Liver (tissue), 9 donors: ENCODE data around the gene ZNF827. TPM values are rescaled to one million over a fixed set of nuclear protein-coding genes. Genes with fewer than 3 reads are reported as not detected.

Source experiments
- DNase-seq: peaks from one replicate; pipeline ENCODE4 v3.0.0-alpha.2; 2017; ENCODE audit warnings: low spot score
- H3K27ac ChIP-seq, 2 donors: one replicate each; pipeline ENCODE4 v1.7.0; 2013; ENCODE audit warnings: inconsistent platforms in 2 of 2, low read length in 2 of 2, control low read depth in 1 of 2, low read depth in 1 of 2, mild to moderate bottlenecking in 1 of 2
- H3K27me3 ChIP-seq, 4 donors: one replicate each; pipeline versions ENCODE4 v1.6.1 to v1.7.0; 2013; ENCODE audit warnings: low read length in 3 of 4, inconsistent platforms in 1 of 4, mild to moderate bottlenecking in 1 of 4, moderate library complexity in 1 of 4; ENCODE audit not compliant: control insufficient read depth in 4 of 4, insufficient read depth in 4 of 4
- H3K36me3 ChIP-seq, 4 donors: one replicate each; pipeline versions ENCODE4 v1.6.1 to v1.7.0; 2013; ENCODE audit warnings: low read length in 3 of 4, mild to moderate bottlenecking in 3 of 4, low read depth in 1 of 4, moderate library complexity in 1 of 4; ENCODE audit not compliant: control insufficient read depth in 4 of 4, insufficient read depth in 3 of 4
- H3K4me1 ChIP-seq, 4 donors: one replicate each; pipeline versions ENCODE4 v1.6.1 to v1.7.0; 2013; ENCODE audit warnings: low read length in 3 of 4, mild to moderate bottlenecking in 3 of 4, moderate library complexity in 1 of 4; ENCODE audit not compliant: control insufficient read depth in 4 of 4, insufficient read depth in 4 of 4
- H3K4me3 ChIP-seq, 3 donors: one replicate each; pipeline versions ENCODE4 v1.6.1 to v1.7.0; 2013; ENCODE audit warnings: low read length in 3 of 3, control low read depth in 1 of 3, low read depth in 1 of 3, mild to moderate bottlenecking in 1 of 3
- H3K9ac ChIP-seq, 2 donors: one replicate each; pipeline ENCODE4 v1.7.0; 2013; ENCODE audit warnings: low read length in 2 of 2, mild to moderate bottlenecking in 2 of 2, moderate library complexity in 2 of 2, control low read depth in 1 of 2, low read depth in 1 of 2
- H3K9me3 ChIP-seq, 4 donors: one replicate each; pipeline versions ENCODE4 v1.6.1 to v1.7.0; 2013; ENCODE audit warnings: low read length in 3 of 4; ENCODE audit not compliant: control insufficient read depth in 4 of 4
- EGR1 ChIP-seq, 2 donors: IDR thresholded peaks; 2 replicates each; pipeline ENCODE4 v1.6.1; 2016 to 2018; ENCODE audit warnings: antibody characterized with exemption in 2 of 2, low read depth in 2 of 2
- FOXA2 ChIP-seq: IDR thresholded peaks from 2 replicates; pipeline ENCODE4 v1.6.1; 2016; ENCODE audit warnings: antibody characterized with exemption
- HNF4A ChIP-seq, 2 donors: conservative IDR thresholded peaks; 2 replicates each; pipeline ENCODE4 v1.6.1; 2016; ENCODE audit warnings: antibody characterized with exemption in 2 of 2, mild to moderate bottlenecking in 2 of 2
- HNF4G ChIP-seq: IDR thresholded peaks from 2 replicates; pipeline ENCODE4 v1.6.1; 2016; ENCODE audit warnings: antibody characterized with exemption
- NR2F2 ChIP-seq: IDR thresholded peaks from 2 replicates; pipeline ENCODE4 v1.6.1; 2016; ENCODE audit warnings: antibody characterized with exemption
- RAD21 ChIP-seq, 2 donors: IDR thresholded peaks; 2 replicates each; pipeline ENCODE4 v1.6.1; 2016; ENCODE audit warnings: antibody characterized with exemption in 2 of 2, mild to moderate bottlenecking in 2 of 2
- SP1 ChIP-seq: IDR thresholded peaks from 2 replicates; pipeline ENCODE4 v1.6.1; 2018; ENCODE audit warnings: antibody characterized with exemption, mild to moderate bottlenecking
- TAF1 ChIP-seq: conservative IDR thresholded peaks from 2 replicates; pipeline ENCODE4 v1.6.1; 2016; ENCODE audit warnings: antibody characterized with exemption, mild to moderate bottlenecking
- YY1 ChIP-seq: IDR thresholded peaks from 2 replicates; pipeline ENCODE4 v1.6.1; 2016; ENCODE audit warnings: antibody characterized with exemption, mild to moderate bottlenecking
- WGBS: extraction: QIAGEN DNeasy Blood & Tissue Kit; methylation state at CpG from one replicate; pipeline ENCODE4 v1.1.7; 2013; 5-methylcytosine and 5-hydroxymethylcytosine counted together
- polyA plus RNA-seq, 2 donors: library from polyadenylated mRNA; stranded (reverse) in 1 of 2; unstranded in 1 of 2; fragments of 200-250 nt in 1 of 2; fragments of >200 nt in 1 of 2; fragmentation: Nextera tagmentation in 1 of 2; extraction: Ambion mirVana in 1 of 2; gene quantifications; one replicate each; pipeline versions ENCODE4 v1.2.1 to v1.2.3, GENCODE V29; 2013 to 2015
- total RNA-seq, 2 donors: library from RNA; depleted of rRNA; stranded (reverse); fragments of >200 nt; gene quantifications; one replicate each; pipeline ENCODE4 v1.2.3, GENCODE V29; 2014
- TF ChIP-seq, protein P1 (sequence below): IDR thresholded peaks from 2 replicates; pipeline ENCODE4 v1.6.1; 2016; ENCODE audit warnings: antibody characterized with exemption
- TF ChIP-seq, protein P2 (sequence below): IDR thresholded peaks from 2 replicates; pipeline ENCODE4 v1.6.1; 2016; ENCODE audit warnings: antibody characterized with exemption
- TF ChIP-seq, protein P3 (sequence below): fragments of 150-350 bp; IDR thresholded peaks from 2 replicates; pipeline ENCODE4 v1.5.1; 2017; ENCODE audit warnings: improper control_type of control experiment, low read depth, low read length; ENCODE audit not compliant: missing input control
- TF ChIP-seq, protein P4 (sequence below): IDR thresholded peaks from 2 replicates; pipeline ENCODE4 v1.6.1; 2016; ENCODE audit warnings: antibody characterized with exemption
- TF ChIP-seq, protein P5 (sequence below): IDR thresholded peaks from 2 replicates; pipeline ENCODE4 v1.6.1; 2016; ENCODE audit warnings: antibody characterized with exemption, mild to moderate bottlenecking
- donor health status: healthy.
- donor health status: healthy.
- donor health status: healthy.
- donor health status: healthy.
- donor health status: healthy.

The ZNF827 gene
- total and polyA plus RNA-seq, 4 donors: 0.46 to 2.9 (median 1.2) TPM

DNA sequence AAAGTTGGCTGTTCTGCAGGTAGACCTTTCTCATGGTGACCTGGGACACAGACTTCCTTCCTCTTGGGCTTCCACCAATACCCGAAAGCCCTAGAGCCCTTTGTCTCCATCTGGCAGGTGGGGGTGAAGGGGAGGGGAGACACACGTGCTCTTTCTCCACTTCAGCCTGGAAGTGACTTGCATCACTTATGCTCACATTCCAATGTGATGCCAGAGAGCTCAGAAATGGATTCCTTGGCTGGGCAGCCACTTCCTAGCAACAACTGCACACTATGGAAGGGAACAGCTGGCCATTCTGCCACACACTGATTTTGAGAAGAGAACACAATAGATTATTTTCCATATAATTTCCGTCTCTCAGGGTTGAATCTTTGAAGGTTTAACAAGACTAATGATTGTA is 222.4 kb downstream of the ZNF827 start:
- TF ChIP-seq, protein P1, sequence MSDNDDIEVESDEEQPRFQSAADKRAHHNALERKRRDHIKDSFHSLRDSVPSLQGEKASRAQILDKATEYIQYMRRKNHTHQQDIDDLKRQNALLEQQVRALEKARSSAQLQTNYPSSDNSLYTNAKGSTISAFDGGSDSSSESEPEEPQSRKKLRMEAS: no peak
- no peak for TF ChIP-seq NR2F2
- no peak for TF ChIP-seq RAD21 (IDR thresholded peaks at IDR 0.05)
- TF ChIP-seq YY1: no peak
- TF ChIP-seq SP1: no peak
- TF ChIP-seq, protein P2, sequence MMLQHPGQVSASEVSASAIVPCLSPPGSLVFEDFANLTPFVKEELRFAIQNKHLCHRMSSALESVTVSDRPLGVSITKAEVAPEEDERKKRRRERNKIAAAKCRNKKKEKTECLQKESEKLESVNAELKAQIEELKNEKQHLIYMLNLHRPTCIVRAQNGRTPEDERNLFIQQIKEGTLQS: no peak
- TF ChIP-seq HNF4A (conservative IDR thresholded peaks at IDR 0.05): no peak
- TF ChIP-seq HNF4G: no peak
- H3K4me1 ChIP-seq: no peaks in the 10 kb centered on the region
- 70% methylated on average over 3 of the region's 3 CpGs for WGBS
- no peak for DNase-seq
- no peak overlapping the region for H3K9ac ChIP-seq
- H3K27ac ChIP-seq: no peak overlapping the region
- no peaks in the 10 kb centered on the region for H3K9me3 ChIP-seq
- no peak overlapping the region for H3K4me3 ChIP-seq
- H3K27me3 ChIP-seq: no peaks in the 10 kb centered on the region
- H3K36me3 ChIP-seq: no peaks in the 10 kb centered on the region

DNA sequence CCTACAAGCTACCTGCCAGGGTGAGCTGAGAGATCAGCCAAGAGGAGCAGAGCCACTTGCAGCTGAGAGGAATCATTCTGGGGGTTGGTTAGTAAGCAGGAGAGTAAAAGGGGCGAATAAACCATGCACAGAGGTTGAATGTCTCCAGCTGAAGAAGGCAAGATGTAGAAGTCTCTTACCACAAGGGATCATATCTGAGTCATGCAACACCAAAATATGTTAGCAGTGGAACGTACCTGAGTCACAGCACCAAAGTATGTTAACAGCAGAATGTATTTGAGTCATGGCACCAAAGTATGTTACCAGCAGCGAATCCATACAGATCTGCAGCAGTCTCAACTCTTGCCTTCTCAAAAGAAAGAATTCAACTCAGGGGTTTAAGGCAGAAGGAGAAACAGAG is 228.8 kb downstream of the ZNF827 start:
- no peak overlapping the region for H3K27ac ChIP-seq
- TF ChIP-seq, protein P1: no peak
- TF ChIP-seq, protein P3, sequence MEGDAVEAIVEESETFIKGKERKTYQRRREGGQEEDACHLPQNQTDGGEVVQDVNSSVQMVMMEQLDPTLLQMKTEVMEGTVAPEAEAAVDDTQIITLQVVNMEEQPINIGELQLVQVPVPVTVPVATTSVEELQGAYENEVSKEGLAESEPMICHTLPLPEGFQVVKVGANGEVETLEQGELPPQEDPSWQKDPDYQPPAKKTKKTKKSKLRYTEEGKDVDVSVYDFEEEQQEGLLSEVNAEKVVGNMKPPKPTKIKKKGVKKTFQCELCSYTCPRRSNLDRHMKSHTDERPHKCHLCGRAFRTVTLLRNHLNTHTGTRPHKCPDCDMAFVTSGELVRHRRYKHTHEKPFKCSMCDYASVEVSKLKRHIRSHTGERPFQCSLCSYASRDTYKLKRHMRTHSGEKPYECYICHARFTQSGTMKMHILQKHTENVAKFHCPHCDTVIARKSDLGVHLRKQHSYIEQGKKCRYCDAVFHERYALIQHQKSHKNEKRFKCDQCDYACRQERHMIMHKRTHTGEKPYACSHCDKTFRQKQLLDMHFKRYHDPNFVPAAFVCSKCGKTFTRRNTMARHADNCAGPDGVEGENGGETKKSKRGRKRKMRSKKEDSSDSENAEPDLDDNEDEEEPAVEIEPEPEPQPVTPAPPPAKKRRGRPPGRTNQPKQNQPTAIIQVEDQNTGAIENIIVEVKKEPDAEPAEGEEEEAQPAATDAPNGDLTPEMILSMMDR: no peak
- no peak for TF ChIP-seq HNF4G
- TF ChIP-seq TAF1: no peak
- no peak for TF ChIP-seq SP1
- TF ChIP-seq FOXA2: no peak
- no peak for TF ChIP-seq NR2F2
- TF ChIP-seq EGR1 (IDR thresholded peaks at IDR 0.05; ENCODE audit: low read depth in 2 of 2): no peak
- TF ChIP-seq, protein P4, sequence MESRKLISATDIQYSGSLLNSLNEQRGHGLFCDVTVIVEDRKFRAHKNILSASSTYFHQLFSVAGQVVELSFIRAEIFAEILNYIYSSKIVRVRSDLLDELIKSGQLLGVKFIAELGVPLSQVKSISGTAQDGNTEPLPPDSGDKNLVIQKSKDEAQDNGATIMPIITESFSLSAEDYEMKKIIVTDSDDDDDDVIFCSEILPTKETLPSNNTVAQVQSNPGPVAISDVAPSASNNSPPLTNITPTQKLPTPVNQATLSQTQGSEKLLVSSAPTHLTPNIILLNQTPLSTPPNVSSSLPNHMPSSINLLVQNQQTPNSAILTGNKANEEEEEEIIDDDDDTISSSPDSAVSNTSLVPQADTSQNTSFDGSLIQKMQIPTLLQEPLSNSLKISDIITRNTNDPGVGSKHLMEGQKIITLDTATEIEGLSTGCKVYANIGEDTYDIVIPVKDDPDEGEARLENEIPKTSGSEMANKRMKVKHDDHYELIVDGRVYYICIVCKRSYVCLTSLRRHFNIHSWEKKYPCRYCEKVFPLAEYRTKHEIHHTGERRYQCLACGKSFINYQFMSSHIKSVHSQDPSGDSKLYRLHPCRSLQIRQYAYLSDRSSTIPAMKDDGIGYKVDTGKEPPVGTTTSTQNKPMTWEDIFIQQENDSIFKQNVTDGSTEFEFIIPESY: no peak
- TF ChIP-seq, protein P5, sequence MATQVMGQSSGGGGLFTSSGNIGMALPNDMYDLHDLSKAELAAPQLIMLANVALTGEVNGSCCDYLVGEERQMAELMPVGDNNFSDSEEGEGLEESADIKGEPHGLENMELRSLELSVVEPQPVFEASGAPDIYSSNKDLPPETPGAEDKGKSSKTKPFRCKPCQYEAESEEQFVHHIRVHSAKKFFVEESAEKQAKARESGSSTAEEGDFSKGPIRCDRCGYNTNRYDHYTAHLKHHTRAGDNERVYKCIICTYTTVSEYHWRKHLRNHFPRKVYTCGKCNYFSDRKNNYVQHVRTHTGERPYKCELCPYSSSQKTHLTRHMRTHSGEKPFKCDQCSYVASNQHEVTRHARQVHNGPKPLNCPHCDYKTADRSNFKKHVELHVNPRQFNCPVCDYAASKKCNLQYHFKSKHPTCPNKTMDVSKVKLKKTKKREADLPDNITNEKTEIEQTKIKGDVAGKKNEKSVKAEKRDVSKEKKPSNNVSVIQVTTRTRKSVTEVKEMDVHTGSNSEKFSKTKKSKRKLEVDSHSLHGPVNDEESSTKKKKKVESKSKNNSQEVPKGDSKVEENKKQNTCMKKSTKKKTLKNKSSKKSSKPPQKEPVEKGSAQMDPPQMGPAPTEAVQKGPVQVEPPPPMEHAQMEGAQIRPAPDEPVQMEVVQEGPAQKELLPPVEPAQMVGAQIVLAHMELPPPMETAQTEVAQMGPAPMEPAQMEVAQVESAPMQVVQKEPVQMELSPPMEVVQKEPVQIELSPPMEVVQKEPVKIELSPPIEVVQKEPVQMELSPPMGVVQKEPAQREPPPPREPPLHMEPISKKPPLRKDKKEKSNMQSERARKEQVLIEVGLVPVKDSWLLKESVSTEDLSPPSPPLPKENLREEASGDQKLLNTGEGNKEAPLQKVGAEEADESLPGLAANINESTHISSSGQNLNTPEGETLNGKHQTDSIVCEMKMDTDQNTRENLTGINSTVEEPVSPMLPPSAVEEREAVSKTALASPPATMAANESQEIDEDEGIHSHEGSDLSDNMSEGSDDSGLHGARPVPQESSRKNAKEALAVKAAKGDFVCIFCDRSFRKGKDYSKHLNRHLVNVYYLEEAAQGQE: no peak
- TF ChIP-seq HNF4A (conservative IDR thresholded peaks at IDR 0.05): no peak
- no peak for TF ChIP-seq RAD21 (IDR thresholded peaks at IDR 0.05)
- TF ChIP-seq, protein P2: no peak

More for the DNA sequence above, 228.8 kb downstream of the ZNF827 start:
- H3K9me3 ChIP-seq: no peaks in the 10 kb centered on the region
- DNase-seq: no peak
- no peak overlapping the region for H3K9ac ChIP-seq
- H3K27me3 ChIP-seq: no peaks in the 10 kb centered on the region
- no peaks in the 10 kb centered on the region for H3K36me3 ChIP-seq
- no peak overlapping the region for H3K4me3 ChIP-seq
- WGBS: 90% methylated on average over 3 of the region's 3 CpGs
- H3K4me1 ChIP-seq: peaks cover 0 to 9% (median 0%) of the 10 kb centered on the region in 4 donors
